Stimulated activated CD4-positive, alpha-beta T cell treated with anti-CD3 and anti-CD28 coated beads, Interleukin-1b, Interleukin-23, amount 100 ng/mL, for 48 hours (primary cell): Measurements from ENCODE around the gene OR6C6.
"Not testable (repeated sequence)": the region's sequence is repeated elsewhere in the genome, so short reads cannot be mapped to it uniquely, and the experiment has no call there.

Experiments
- DNase-seq: peaks from one replicate; pipeline ENCODE4 v3.0.0-alpha.2; 2020

The OR6C6 gene

GRCh38 chr12:55296469-55296868, at the start of gene OR6C6:
Gene OR6C6, minus strand, starts transcription at chr12:55296569. Its CDS starts 1,337 bp downstream, at chr12:55295232.
- no peak for DNase-seq

- no peak for DNase-seq
Observed at GRCh38 chr12:55336002-55336401, 39.6 kb upstream of the OR6C6 start.

GRCh38 chr12:55330446-55330845, 34.1 kb upstream of the OR6C6 start, which contains the start of gene OR6C3:
Gene OR6C3, plus strand, starts transcription at chr12:55330746. Its CDS starts 955 bp downstream, at chr12:55331701.
- DNase-seq: no peak

- not testable (repeated sequence) for DNase-seq
Observed at GRCh38 chr12:55325801-55326200, 29.4 kb upstream of the OR6C6 start.

- DNase-seq: no peak
Observed at GRCh38 chr12:55320201-55320600, 23.8 kb upstream of the OR6C6 start.

GRCh38 chr12:55314043-55314442, 17.7 kb upstream of the OR6C6 start, which contains the start of gene OR6C1:
Gene OR6C1, plus strand, starts transcription at chr12:55314343. Its CDS starts 6,257 bp downstream, at chr12:55320600.
- DNase-seq: no peak

GRCh38 chr12:55289999-55290398, 6.4 kb downstream of the OR6C6 start:
- no peak for DNase-seq

GRCh38 chr12:55280991-55281390, 15.4 kb downstream of the OR6C6 start:
- no peak for DNase-seq

GRCh38 chr12:55258303-55258702, 38.1 kb downstream of the OR6C6 start:
- DNase-seq: no peak

GRCh38 chr12:55256831-55257230, 39.5 kb downstream of the OR6C6 start:
- no peak for DNase-seq

DNA sequence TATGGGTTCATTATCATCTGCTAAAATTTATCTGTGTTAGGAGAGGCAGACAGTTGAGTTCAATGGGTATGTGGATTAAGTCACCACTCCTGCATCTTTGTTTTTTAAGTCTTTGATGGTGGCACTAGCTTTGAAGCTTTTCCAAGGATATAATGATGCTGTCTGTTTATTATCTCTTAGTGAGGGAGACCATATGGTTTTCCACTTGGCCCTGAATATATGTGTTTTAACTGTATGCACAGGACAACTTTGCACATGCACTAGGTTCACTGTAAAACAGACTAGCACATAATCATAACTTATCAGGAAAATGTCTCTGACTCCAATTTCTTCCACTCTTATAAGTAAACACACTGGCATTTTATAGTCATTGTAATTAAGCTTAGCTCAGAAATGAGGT, 43.1 kb downstream of the OR6C6 start:
- no peak for DNase-seq

DNA sequence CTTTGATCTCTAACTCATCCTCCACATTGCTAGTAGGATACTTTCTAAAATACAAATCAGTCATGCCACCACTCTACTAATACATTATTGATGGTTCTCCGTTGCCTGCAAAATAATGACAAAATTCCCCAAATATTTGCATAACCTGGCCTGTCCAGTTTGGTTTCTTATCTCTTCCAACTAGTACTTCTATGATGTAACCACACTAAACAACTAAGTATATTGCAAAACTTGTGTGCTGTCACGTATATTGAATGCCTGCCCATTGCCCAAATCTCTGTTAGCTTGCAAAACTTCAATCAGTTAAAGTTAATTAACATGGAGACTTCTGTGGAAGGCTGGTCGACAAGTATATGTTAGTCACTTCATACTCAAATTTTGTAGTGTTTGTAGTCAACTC, 45.4 kb downstream of the OR6C6 start:
- DNase-seq: no peak

DNA sequence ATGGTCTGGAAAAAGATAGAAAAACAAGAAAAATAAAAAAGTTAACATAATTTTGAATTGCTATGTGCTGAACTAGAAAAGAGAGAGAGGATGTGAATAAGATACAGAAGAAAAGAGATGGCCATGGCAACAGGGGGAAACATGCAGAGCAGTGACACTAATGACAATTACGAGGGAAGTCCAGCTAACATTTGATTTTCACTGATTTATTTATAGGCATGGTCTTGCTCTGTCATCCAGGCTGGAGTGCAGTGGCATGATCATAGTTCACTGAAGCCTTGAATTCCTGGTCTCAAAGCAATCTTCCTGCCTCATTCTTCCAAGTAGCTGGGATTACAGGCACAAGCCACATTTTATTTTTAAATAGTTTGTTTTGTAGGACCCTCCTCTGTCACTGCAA, 50.2 kb downstream of the OR6C6 start:
- no peak for DNase-seq

- no peak for DNase-seq
Observed at GRCh38 chr12:55244309-55244708, 52.1 kb downstream of the OR6C6 start, which contains the start of gene OR6C74. Gene OR6C74, plus strand, starts transcription at chr12:55244609. Its CDS starts 2,679 bp downstream, at chr12:55247288.
